B cell (primary cell): ENCODE measurements around the gene KPNA3. TPM values are rescaled to one million over a fixed set of nuclear protein-coding genes. Genes with fewer than 3 reads are reported as not detected.

Source experiments
- ATAC-seq: fragments of 200-7000 bp; cut with Tn5 transposase; one replicate; pipeline ENCODE4 v1.10.0; 2021; ENCODE audit warnings: low read depth, mild to moderate bottlenecking, moderate number of reproducible peaks, moderate library complexity
- CTCF ChIA-PET: fragments of 350-600 bp; sonication (Branson Sonifier 250); formaldehyde crosslinking; loops from one replicate; lab custom pipeline; 2021; ENCODE audit warnings: antibody characterized with exemption, inconsistent platforms; lab: Charles Lee
- POLR2A ChIA-PET: fragments of 350-600 bp; sonication (Branson Sonifier 250); formaldehyde crosslinking; loops from one replicate; lab custom pipeline; 2021; ENCODE audit warnings: antibody characterized with exemption; lab: Charles Lee
- DNase-seq: peaks from one replicate; pipeline ENCODE4 v3.0.0; 2013
- H2AFZ ChIP-seq: 2 replicates; pipeline ENCODE4 v1.6.1; 2012; ENCODE audit warnings: mild to moderate bottlenecking, low read depth, low read length; ENCODE audit not compliant: insufficient read depth, poor library complexity, severe bottlenecking
- H3K27ac ChIP-seq, 2 donors: 1 replicate in 1 of 2; 2 replicates in 1 of 2; pipeline ENCODE4 v1.5.1; 2012 to 2013; ENCODE audit warnings: low read length in 2 of 2, mild to moderate bottlenecking in 2 of 2, moderate library complexity in 1 of 2
- H3K27me3 ChIP-seq, 4 experiments: fragments of 200-600 bp in 1 of 4; sonication (generic) in 1 of 4; replicated peaks in 1 of 4; 1 replicate in 2 of 4; 2 replicates in 2 of 4; pipeline versions ENCODE4 v1.6.1 to v1.7.0; 2013 to 2016; ENCODE audit warnings: low read length in 3 of 4, mild to moderate bottlenecking in 2 of 4, mixed read lengths in 1 of 4, moderate library complexity in 1 of 4; ENCODE audit not compliant: insufficient read depth in 4 of 4, control insufficient read depth in 3 of 4; ENCODE audit errors: control extremely low read depth in 1 of 4
- H3K36me3 ChIP-seq, 2 experiments: replicated peaks in 1 of 2; 1 replicate in 1 of 2; 2 replicates in 1 of 2; pipeline versions ENCODE4 v1.6.1 to v1.7.1; 2013; ENCODE audit warnings: low read length in 1 of 2; ENCODE audit not compliant: insufficient read depth in 2 of 2, control insufficient read depth in 1 of 2; ENCODE audit errors: control extremely low read depth in 1 of 2, extremely low read depth in 1 of 2
- H3K4me1 ChIP-seq, 2 donors: fragments of 200-600 bp in 1 of 2; sonication (generic) in 1 of 2; 1 replicate in 1 of 2; 2 replicates in 1 of 2; pipeline versions ENCODE4 v1.5.1 to v1.6.1; 2013 to 2017; ENCODE audit warnings: low read length in 2 of 2; ENCODE audit not compliant: control insufficient read depth in 2 of 2, insufficient read depth in 2 of 2
- H3K4me2 ChIP-seq: replicated peaks from 2 replicates; pipeline ENCODE3; 2012; ENCODE audit warnings: mild to moderate bottlenecking, low read depth, low read length; ENCODE audit not compliant: poor library complexity, severe bottlenecking
- H3K4me3 ChIP-seq, 5 experiments: fragments of 200-600 bp in 1 of 5; sonication (generic) in 1 of 5; 1 replicate in 3 of 5; 2 replicates in 2 of 5; pipeline versions ENCODE4 v1.5.1 to v1.7.0; 2011 to 2016; ENCODE audit warnings: low read length in 4 of 5, mild to moderate bottlenecking in 4 of 5, low read depth in 2 of 5, control low read depth in 1 of 5, moderate library complexity in 1 of 5; ENCODE audit not compliant: insufficient read depth in 1 of 5; ENCODE audit errors: control extremely low read depth in 1 of 5, extremely low read depth in 1 of 5
- H3K79me2 ChIP-seq: fragments of 200-600 bp; sonication (generic); one replicate; pipeline ENCODE4 v1.6.0; 2016; ENCODE audit warnings: low read length; ENCODE audit not compliant: control insufficient read depth, insufficient read depth
- H3K9ac ChIP-seq: fragments of 200-600 bp; sonication (generic); 2 replicates; pipeline ENCODE4 v1.6.1; 2017; ENCODE audit warnings: mild to moderate bottlenecking, low read length, moderate library complexity
- H3K9me3 ChIP-seq, 3 donors: one replicate each; pipeline versions ENCODE4 v1.6.1 to v1.7.1; 2013; ENCODE audit warnings: low read length in 2 of 3; ENCODE audit not compliant: control insufficient read depth in 2 of 3, insufficient read depth in 1 of 3; ENCODE audit errors: control extremely low read depth in 1 of 3
- H4K20me1 ChIP-seq: 2 replicates; pipeline ENCODE4 v1.6.0; 2012; ENCODE audit warnings: mild to moderate bottlenecking, low read length; ENCODE audit not compliant: insufficient read depth, control insufficient read depth, poor library complexity, severe bottlenecking
- H3K27ac Mint-ChIP-seq: one replicate; pipeline ENCODE4 v1.8.0; 2021; ENCODE audit warnings: mixed read lengths
- H3K27me3 Mint-ChIP-seq: one replicate; pipeline ENCODE4 v1.8.0; 2021; ENCODE audit warnings: mixed read lengths
- H3K4me1 Mint-ChIP-seq: one replicate; pipeline ENCODE4 v1.8.0; 2021; ENCODE audit warnings: mixed read lengths
- H3K4me3 Mint-ChIP-seq: one replicate; pipeline ENCODE4 v1.8.0; 2021; ENCODE audit warnings: mixed read lengths
- H3K9me3 Mint-ChIP-seq: one replicate; pipeline ENCODE4 v1.8.0; 2022; ENCODE audit warnings: mixed read lengths; ENCODE audit not compliant: insufficient read depth
- EZH2 ChIP-seq: IDR thresholded peaks from 2 replicates; pipeline ENCODE4 v1.6.1; 2012; ENCODE audit warnings: borderline replicate concordance, low read depth, mild to moderate bottlenecking, moderate library complexity, low read length; ENCODE audit not compliant: insufficient read depth, poor library complexity, severe bottlenecking
- WGBS: methylation state at CpG from one replicate; pipeline ENCODE4 v1.1.5; 2013; ENCODE audit warnings: missing lambda C conversion rate; ENCODE audit not compliant: insufficient coverage; 5-methylcytosine and 5-hydroxymethylcytosine counted together
- intact Hi-C: fragments of 100-400 bp; cut with micrococcal nuclease; formaldehyde crosslinking; loops from one replicate; pipeline ENCODE4 v1.10.0; 2022
- polyA plus RNA-seq: library from polyadenylated mRNA; depleted of rRNA; stranded (reverse); fragments of >200 nt; gene quantifications from 2 replicates; pipeline ENCODE4 v1.2.3, GENCODE V29; 2012
- total RNA-seq, 2 donors: library from RNA; stranded (reverse); fragments of 120-200 nt in 1 of 2; gene quantifications; 1 replicate in 1 of 2; 2 replicates in 1 of 2; pipeline versions ENCODE4 v1.2.3 to v1.2.4, GENCODE V29; 2013 to 2022
- TF ChIP-seq, protein P1 (sequence below): fragments of 200-600 bp; IDR thresholded peaks from one replicate; pipeline ENCODE4 v1.8.0; 2022; ENCODE audit warnings: antibody characterized with exemption, mild to moderate bottlenecking

The KPNA3 gene
- total and polyA plus RNA-seq, 2 donors (not counting 1 experiment from before 2014, with no cell fraction given), result 7.8 to 19.7 TPM

DNA sequence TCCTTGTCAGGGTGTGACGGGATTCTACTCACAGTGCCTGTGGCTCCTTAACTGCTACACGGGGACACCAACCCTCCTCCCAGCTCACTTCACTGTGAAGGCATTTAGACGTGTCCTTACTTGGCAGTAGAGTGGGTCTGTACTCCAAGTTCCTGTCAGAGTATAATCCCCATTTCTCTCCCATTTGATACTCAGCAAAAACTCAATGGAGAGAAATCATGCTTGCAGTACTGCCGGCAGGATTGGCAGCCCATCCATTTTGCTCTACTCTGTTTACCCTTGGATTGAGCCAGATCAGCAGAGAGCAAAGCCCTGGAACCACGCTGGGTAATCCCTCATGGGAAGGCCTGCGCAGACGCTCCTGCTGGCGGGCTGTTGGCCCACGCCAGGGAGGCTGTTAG is 135.2 kb downstream of the KPNA3 start:
- Mint-ChIP-seq H3K4me3 (no peak overlapping the region), H3K27ac (no peak overlapping the region), H3K4me1 (peaks cover 8% of the 10 kb centered on the region), H3K9me3 (no peaks in the 10 kb centered on the region), H3K27me3 (no peaks in the 10 kb centered on the region)
- Histone ChIP-seq H2AFZ (no peak overlapping the region), H3K27me3 (no peaks in the 10 kb centered on the region), H3K4me2 (no peak overlapping the region), H3K27ac (no peak overlapping the region), H3K79me2 (no peaks in the 10 kb centered on the region), H3K36me3 (peaks cover 0 to under 1% of the 10 kb centered on the region in 2 experiments), H3K9ac (no peak overlapping the region), H3K4me3 (no peak overlapping the region), H4K20me1 (no peaks in the 10 kb centered on the region), H3K4me1 (no peaks in the 10 kb centered on the region), H3K9me3 (no peaks in the 10 kb centered on the region)
- POLR2A ChIA-PET, result no interaction called here
- no peak for ATAC-seq
- intact Hi-C loops, result no loop called here
- no peak for DNase-seq
- TF ChIP-seq, protein P1, sequence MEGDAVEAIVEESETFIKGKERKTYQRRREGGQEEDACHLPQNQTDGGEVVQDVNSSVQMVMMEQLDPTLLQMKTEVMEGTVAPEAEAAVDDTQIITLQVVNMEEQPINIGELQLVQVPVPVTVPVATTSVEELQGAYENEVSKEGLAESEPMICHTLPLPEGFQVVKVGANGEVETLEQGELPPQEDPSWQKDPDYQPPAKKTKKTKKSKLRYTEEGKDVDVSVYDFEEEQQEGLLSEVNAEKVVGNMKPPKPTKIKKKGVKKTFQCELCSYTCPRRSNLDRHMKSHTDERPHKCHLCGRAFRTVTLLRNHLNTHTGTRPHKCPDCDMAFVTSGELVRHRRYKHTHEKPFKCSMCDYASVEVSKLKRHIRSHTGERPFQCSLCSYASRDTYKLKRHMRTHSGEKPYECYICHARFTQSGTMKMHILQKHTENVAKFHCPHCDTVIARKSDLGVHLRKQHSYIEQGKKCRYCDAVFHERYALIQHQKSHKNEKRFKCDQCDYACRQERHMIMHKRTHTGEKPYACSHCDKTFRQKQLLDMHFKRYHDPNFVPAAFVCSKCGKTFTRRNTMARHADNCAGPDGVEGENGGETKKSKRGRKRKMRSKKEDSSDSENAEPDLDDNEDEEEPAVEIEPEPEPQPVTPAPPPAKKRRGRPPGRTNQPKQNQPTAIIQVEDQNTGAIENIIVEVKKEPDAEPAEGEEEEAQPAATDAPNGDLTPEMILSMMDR, result no peak
- no peak for TF ChIP-seq EZH2
- CTCF ChIA-PET, result no interaction called here
- WGBS, result 96% methylated on average over 8 of the region's 9 CpGs

DNA sequence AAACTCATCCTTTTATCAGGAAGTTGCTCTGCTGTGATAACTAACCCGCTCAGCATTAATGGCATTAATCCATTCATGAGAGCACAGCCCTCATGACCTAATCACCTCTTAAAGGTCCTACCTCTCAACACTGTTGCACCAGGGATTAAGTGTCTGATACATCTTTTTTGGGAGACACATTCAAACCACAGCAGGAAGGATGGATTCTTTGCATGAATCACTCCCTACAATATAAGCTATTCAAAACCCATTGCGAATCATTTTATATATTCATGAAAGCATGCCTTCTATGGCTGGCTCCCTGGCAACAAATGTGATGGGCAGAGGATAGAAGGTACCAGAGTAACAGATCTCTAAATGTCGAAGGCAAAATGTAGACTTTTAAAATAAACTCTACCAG is 136.6 kb downstream of the KPNA3 start:
- Histone ChIP-seq H4K20me1 (no peaks in the 10 kb centered on the region), H3K4me3 (no peak overlapping the region), H3K4me1 (no peaks in the 10 kb centered on the region), H3K9me3 (no peaks in the 10 kb centered on the region), H3K27ac (no peak overlapping the region), H3K27me3 (no peaks in the 10 kb centered on the region), H3K36me3 (no peaks in the 10 kb centered on the region), H2AFZ (no peak overlapping the region), H3K79me2 (no peaks in the 10 kb centered on the region), H3K4me2 (no peak overlapping the region), H3K9ac (no peak overlapping the region)
- CTCF ChIA-PET, result no interaction called here
- intact Hi-C loops, result no loop called here
- H3K4me3 Mint-ChIP-seq, result no peak overlapping the region
- H3K4me1 Mint-ChIP-seq, result peaks cover 12% of the 10 kb centered on the region
- TF ChIP-seq, protein P1, result no peak
- no peak for TF ChIP-seq EZH2
- WGBS, result no CpG with 5 or more reads among the region's 3 CpGs
- no peaks in the 10 kb centered on the region for H3K27me3 Mint-ChIP-seq
- no peak overlapping the region for H3K27ac Mint-ChIP-seq
- no peaks in the 10 kb centered on the region for H3K9me3 Mint-ChIP-seq
- POLR2A ChIA-PET, result no interaction called here
- no peak for DNase-seq
- ATAC-seq, result no peak
